Upper lobe of right lung (tissue), 1 donor: Measurements from ENCODE around the gene ARNT2. TPM values are rescaled to one million over a fixed set of nuclear protein-coding genes. Genes with fewer than 3 reads are reported as not detected.

ENCODE experiments used
- ATAC-seq: fragments of 200-7000 bp; cut with Tn5 transposase; one replicate; pipeline ENCODE4 v1.9.1; 2020; ENCODE audit warnings: mild to moderate bottlenecking, moderate library complexity
- DNase-seq: peaks from one replicate; pipeline ENCODE4 v3.0.0-alpha.2; 2020
- H3K27ac ChIP-seq: fragments of 200-600 bp; one replicate; pipeline ENCODE4 v1.8.0; 2022
- H3K27me3 ChIP-seq: fragments of 200-600 bp; one replicate; pipeline ENCODE4 v1.8.0; 2022; ENCODE audit warnings: mild to moderate bottlenecking
- H3K36me3 ChIP-seq: fragments of 200-600 bp; one replicate; pipeline ENCODE4 v1.8.0; 2022
- H3K4me1 ChIP-seq: fragments of 200-600 bp; one replicate; pipeline ENCODE4 v1.8.0; 2022
- H3K4me3 ChIP-seq: fragments of 200-600 bp; one replicate; pipeline ENCODE4 v1.8.0; 2022; ENCODE audit warnings: mild to moderate bottlenecking
- H3K9me3 ChIP-seq: fragments of 200-600 bp; one replicate; pipeline ENCODE4 v1.8.0; 2022
- intact Hi-C: fragments of 100-400 bp; cut with DNase I; formaldehyde crosslinking; loops from one replicate; pipeline ENCODE4 v1.11.0; 2022
- total RNA-seq: library from RNA; stranded (reverse); fragmentation: NEBNext Ultra II Directional; extraction: Animal tissue kit (Norgen Biotek cat#: 25700); gene quantifications from one replicate; pipeline ENCODE4 v1.2.1, GENCODE V29; 2021
- TF ChIP-seq, protein P1 (sequence below): fragments of 200-600 bp; IDR thresholded peaks from one replicate; pipeline ENCODE4 v1.8.0; 2022; ENCODE audit warnings: antibody characterized with exemption
- donor health status: DM: no; HTN: yes; CAD: no; lungs with severe emphysema.

The ARNT2 gene
- total RNA-seq, 1 donor from 2014 or later = 12.9 TPM

DNA sequence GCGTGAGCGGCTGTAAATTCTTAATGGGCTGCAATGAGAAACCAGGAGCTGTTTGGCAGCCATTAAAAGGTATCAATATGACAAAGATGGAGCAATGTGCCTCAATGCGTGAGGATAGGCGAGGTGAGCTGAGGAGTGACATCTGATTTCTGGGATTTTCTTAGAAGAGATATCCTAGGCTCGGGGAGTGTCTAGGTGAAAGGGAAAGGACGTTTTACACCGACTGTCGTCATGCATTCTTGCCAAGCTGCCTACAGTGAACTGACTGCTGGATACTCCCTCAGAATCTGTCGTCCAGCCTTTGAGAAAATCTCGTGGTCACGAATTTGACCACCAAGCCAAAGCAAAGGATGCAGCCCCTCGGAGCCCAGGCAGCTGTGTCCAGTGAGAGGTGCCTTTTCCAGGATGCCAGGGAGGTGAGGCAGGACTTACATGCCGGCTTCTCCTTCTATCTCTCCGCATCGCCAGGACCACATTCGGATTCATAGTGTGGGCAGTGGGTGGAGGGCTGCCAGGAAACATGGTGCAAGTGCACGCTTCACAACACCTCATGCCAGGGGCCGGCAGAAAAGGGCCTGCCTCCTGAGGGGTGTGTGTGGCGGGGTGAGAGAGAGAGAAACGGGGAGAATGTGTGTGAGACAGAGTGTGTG lies 210.7 kb downstream of the ARNT2 start:
- DNase-seq = no peak
- TF ChIP-seq, protein P1, sequence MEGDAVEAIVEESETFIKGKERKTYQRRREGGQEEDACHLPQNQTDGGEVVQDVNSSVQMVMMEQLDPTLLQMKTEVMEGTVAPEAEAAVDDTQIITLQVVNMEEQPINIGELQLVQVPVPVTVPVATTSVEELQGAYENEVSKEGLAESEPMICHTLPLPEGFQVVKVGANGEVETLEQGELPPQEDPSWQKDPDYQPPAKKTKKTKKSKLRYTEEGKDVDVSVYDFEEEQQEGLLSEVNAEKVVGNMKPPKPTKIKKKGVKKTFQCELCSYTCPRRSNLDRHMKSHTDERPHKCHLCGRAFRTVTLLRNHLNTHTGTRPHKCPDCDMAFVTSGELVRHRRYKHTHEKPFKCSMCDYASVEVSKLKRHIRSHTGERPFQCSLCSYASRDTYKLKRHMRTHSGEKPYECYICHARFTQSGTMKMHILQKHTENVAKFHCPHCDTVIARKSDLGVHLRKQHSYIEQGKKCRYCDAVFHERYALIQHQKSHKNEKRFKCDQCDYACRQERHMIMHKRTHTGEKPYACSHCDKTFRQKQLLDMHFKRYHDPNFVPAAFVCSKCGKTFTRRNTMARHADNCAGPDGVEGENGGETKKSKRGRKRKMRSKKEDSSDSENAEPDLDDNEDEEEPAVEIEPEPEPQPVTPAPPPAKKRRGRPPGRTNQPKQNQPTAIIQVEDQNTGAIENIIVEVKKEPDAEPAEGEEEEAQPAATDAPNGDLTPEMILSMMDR = no peak
- H3K9me3 ChIP-seq = no peaks in the 10 kb centered on the region
- H3K36me3 ChIP-seq = no peaks in the 10 kb centered on the region
- H3K27me3 ChIP-seq = no peaks in the 10 kb centered on the region
- H3K4me1 ChIP-seq = peaks cover 17% of the 10 kb centered on the region
- intact Hi-C loops = no loop called here
- no peak overlapping the region for H3K4me3 ChIP-seq
- no peak for ATAC-seq
- H3K27ac ChIP-seq = no peak overlapping the region

DNA sequence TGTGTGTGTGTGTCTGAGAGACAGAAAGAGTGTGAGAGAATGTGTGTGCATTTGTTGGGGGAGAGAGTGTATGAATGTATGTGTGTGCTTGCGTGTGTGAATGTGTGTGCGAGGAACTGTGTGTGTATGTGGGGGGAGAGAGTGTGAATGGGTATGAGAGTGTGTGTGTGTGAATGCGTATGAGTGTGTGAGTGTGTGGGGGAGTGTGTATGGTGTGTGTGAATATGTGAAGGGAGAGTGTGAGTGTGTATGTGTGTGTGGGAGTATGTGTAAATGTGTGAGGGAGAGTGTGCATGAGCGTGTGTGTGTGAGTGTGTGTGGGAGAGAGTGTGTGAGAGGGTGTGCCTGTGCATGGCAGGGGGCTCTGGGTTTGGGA lies 211.2 kb downstream of the ARNT2 start:
- ATAC-seq = peak; percentile 3
- intact Hi-C loops = no loop called here

DNA sequence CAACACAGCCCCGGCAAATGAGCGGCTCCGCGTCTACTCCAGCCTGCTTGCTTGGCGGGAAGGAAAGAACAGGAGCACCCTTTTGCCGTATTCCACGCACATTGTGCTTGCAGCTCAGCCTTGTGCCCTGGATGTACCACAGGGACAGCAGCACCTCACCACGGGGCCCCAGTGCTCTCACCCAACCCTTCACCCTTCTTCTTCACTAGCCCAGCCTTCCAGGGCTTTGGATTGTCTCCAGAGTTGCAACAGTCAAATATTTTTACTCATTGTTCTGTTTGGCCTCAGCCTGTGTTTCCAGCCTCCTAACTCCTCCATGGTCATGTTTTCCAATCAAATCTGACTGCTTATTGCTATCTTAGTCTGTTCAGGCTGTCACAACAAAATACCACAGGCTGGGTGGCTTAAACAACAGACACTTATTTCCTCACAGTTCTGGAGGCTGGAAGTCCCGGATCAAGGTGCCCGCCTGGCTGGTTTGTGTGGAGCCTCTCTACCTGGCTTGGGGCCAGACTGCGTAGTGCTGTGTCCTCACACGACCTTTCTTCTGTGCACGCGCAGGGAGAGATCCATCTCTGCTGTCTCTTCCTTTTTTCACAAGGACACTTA lies 211.7 kb downstream of the ARNT2 start:
- peak overlapping the region; percentile 42 for H3K27ac ChIP-seq
- TF ChIP-seq, protein P1 = no peak
- DNase-seq (peak; percentile 84), ATAC-seq (peak; percentile 74)
- H3K4me1 ChIP-seq = peaks cover 19% of the 10 kb centered on the region
- no peak overlapping the region for H3K4me3 ChIP-seq
- intact Hi-C loops = no loop called here
- H3K27me3 ChIP-seq = no peaks in the 10 kb centered on the region
- no peaks in the 10 kb centered on the region for H3K9me3 ChIP-seq
- H3K36me3 ChIP-seq = no peaks in the 10 kb centered on the region

More for the DNA sequence above, 211.2 kb downstream of the ARNT2 start:
- no peaks in the 10 kb centered on the region for H3K27me3 ChIP-seq
- no peaks in the 10 kb centered on the region for H3K9me3 ChIP-seq
- no peaks in the 10 kb centered on the region for H3K36me3 ChIP-seq
- no peak overlapping the region for H3K4me3 ChIP-seq
- peaks cover 19% of the 10 kb centered on the region for H3K4me1 ChIP-seq
- H3K27ac ChIP-seq = no peak overlapping the region
- no peak for DNase-seq
- TF ChIP-seq, protein P1 = no peak

DNA sequence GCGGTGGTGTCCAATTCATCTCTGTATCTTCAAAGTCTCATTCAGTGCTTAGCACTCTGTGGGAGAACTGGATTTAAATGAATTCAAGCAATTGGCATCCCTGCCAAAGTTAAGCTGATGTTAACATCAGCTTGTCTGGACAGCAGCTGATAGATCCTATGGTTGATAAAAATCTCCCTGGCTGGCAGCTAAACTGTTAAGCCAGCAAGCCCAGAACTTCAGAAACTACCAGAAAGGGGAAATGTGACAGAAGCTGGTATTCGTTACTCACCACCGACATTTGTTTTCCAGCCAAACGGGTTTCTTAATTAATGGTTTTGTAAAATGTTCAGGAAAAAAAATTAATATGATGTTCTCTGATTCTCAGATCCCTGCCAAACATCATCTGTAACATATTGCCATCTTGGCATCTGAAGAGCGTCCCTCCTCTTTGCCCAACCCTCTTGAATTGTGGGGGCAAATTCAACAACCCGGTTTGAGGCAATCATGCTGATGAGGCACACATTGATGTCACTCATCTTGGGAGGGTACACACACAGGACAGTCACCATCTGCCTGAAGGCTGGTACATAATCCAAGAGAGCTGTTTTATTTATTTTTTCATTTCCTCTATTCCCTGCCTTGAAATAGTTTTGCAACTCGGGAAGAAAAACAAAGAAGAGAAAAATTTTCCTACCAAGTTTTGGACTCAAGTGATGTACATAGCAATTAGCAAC lies 214.7 kb downstream of the ARNT2 start:
- H3K27ac ChIP-seq = peak overlapping the region; percentile 9
- no peaks in the 10 kb centered on the region for H3K27me3 ChIP-seq
- no peak for ATAC-seq
- no peaks in the 10 kb centered on the region for H3K9me3 ChIP-seq
- H3K36me3 ChIP-seq = no peaks in the 10 kb centered on the region
- TF ChIP-seq, protein P1 = no peak
- intact Hi-C loops = no loop called here
- no peak overlapping the region for H3K4me3 ChIP-seq
- peaks cover 19% of the 10 kb centered on the region for H3K4me1 ChIP-seq
- no peak for DNase-seq

DNA sequence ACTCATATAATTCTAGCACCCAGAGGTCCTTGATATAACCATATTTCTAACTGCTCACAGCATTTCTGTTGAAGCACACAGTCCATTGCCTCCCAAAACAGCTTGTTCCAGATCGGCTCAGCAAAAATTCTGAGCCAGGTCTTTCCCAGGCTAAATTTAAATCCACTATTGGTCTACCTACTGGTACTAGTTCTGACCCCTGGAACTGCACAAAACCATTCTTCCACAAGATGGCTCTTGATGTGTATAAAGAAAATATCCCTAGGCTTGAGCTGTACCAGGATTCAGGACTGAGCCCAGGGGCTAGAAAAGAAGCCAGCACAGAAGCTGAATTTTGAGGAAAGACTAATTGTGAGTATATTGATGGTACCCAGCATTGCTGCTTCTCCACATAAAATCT lies 215.5 kb downstream of the ARNT2 start:
- Histone ChIP-seq H3K4me1 (peaks cover 19% of the 10 kb centered on the region), H3K27ac (no peak overlapping the region), H3K27me3 (no peaks in the 10 kb centered on the region), H3K9me3 (no peaks in the 10 kb centered on the region), H3K36me3 (no peaks in the 10 kb centered on the region), H3K4me3 (no peak overlapping the region)
- TF ChIP-seq, protein P1 = peak; percentile 31
- intact Hi-C loops = no loop called here
- peak; percentile 20 for ATAC-seq
- no peak for DNase-seq
